ENCODE measurements around the gene TAS2R38.

Gene TAS2R38

DNA sequence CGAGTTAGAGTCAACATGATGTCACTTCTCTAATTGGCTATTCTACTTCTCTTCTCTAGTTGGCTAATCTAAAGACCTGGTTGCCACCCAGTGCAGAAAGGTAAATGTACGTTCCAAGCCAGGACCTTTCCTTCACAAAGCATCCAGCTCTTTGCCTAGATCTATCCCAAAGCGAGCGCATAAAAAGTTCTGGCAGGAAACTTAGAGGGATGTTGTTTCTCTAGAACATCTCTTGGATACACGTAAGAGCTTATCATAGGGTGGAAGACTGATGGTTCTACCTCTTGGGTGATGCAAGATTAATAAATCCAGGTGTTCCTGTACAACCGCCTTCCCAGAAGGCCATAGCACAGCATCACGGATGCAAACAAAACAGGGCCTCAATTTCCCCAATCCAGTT lies at the start of gene TAS2R38:
TAS2R38 (minus strand) TSS at position 101 of the 400 bp plus-strand sequence; CDS start at position 17, 84 bp downstream.
- no peak for ATAC-seq

DNA sequence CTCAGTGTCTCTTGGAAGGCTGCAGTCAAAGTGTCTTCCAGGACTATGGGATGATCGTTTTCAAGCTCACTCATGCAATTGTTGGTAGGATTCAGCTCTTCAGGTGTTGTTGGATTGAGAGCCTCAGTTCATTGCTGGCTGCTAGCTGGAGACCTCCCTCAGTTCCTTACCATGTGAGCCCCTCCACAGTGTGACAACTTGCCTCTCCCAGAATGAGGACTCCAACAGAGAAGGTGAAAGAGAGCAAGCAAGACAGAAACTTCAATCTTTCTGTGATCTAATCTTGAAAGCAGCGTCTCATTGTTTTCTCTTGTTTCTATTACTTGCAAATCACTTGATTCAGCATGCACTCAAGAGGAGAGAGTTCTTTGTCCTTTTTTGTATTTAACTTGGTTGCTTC lies 44.6 kb upstream of the TAS2R38 start:
- no peak for ATAC-seq
- TF ChIP-seq OSR1 (CRISPR knock-in tag; IDR thresholded peaks at IDR 0.05) (no peak), ZNF565 (CRISPR knock-in tag; conservative IDR thresholded peaks at IDR 0.05; ENCODE audit: low read depth) (no peak), POU6F1 (CRISPR knock-in tag; IDR thresholded peaks at IDR 0.05; ENCODE audit: borderline replicate concordance, low read depth) (no peak), SNAI2 (CRISPR knock-in tag; IDR thresholded peaks at IDR 0.05) (no peak), ESRRG (CRISPR knock-in tag; IDR thresholded peaks at IDR 0.05) (no peak), ZFP30 (CRISPR knock-in tag; IDR thresholded peaks at IDR 0.05) (no peak), TCF4 (CRISPR knock-in tag; IDR thresholded peaks at IDR 0.05; ENCODE audit: borderline replicate concordance) (no peak), ZNF8 (CRISPR knock-in tag; IDR thresholded peaks at IDR 0.05) (no peak), RARB (CRISPR knock-in tag; IDR thresholded peaks at IDR 0.05) (no peak), TSHZ2 (CRISPR knock-in tag; IDR thresholded peaks at IDR 0.05) (no peak), ARNTL (CRISPR knock-in tag; IDR thresholded peaks at IDR 0.05; ENCODE audit: borderline replicate concordance, low read depth) (no peak), ZFP3 (CRISPR knock-in tag; IDR thresholded peaks at IDR 0.05) (no peak), ISL1 (CRISPR knock-in tag; IDR thresholded peaks at IDR 0.05) (no peak), ZC3H10 (CRISPR knock-in tag; IDR thresholded peaks at IDR 0.05) (no peak), GLIS3 (CRISPR knock-in tag; IDR thresholded peaks at IDR 0.05) (no peak), BACH2 (CRISPR knock-in tag; IDR thresholded peaks at IDR 0.05; ENCODE audit: borderline replicate concordance) (no peak), ZNF70 (CRISPR knock-in tag; IDR thresholded peaks at IDR 0.05) (no peak)
- TF ChIP-seq, protein P1, sequence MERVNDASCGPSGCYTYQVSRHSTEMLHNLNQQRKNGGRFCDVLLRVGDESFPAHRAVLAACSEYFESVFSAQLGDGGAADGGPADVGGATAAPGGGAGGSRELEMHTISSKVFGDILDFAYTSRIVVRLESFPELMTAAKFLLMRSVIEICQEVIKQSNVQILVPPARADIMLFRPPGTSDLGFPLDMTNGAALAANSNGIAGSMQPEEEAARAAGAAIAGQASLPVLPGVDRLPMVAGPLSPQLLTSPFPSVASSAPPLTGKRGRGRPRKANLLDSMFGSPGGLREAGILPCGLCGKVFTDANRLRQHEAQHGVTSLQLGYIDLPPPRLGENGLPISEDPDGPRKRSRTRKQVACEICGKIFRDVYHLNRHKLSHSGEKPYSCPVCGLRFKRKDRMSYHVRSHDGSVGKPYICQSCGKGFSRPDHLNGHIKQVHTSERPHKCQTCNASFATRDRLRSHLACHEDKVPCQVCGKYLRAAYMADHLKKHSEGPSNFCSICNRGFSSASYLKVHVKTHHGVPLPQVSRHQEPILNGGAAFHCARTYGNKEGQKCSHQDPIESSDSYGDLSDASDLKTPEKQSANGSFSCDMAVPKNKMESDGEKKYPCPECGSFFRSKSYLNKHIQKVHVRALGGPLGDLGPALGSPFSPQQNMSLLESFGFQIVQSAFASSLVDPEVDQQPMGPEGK (CRISPR knock-in tag; IDR thresholded peaks at IDR 0.05; ENCODE audit: borderline replicate concordance) = no peak
- TF ChIP-seq, protein P2, sequence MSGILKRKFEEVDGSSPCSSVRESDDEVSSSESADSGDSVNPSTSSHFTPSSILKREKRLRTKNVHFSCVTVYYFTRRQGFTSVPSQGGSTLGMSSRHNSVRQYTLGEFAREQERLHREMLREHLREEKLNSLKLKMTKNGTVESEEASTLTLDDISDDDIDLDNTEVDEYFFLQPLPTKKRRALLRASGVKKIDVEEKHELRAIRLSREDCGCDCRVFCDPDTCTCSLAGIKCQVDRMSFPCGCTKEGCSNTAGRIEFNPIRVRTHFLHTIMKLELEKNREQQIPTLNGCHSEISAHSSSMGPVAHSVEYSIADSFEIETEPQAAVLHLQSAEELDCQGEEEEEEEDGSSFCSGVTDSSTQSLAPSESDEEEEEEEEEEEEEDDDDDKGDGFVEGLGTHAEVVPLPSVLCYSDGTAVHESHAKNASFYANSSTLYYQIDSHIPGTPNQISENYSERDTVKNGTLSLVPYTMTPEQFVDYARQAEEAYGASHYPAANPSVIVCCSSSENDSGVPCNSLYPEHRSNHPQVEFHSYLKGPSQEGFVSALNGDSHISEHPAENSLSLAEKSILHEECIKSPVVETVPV (CRISPR knock-in tag; IDR thresholded peaks at IDR 0.05) = no peak
- TF ChIP-seq, protein P3, sequence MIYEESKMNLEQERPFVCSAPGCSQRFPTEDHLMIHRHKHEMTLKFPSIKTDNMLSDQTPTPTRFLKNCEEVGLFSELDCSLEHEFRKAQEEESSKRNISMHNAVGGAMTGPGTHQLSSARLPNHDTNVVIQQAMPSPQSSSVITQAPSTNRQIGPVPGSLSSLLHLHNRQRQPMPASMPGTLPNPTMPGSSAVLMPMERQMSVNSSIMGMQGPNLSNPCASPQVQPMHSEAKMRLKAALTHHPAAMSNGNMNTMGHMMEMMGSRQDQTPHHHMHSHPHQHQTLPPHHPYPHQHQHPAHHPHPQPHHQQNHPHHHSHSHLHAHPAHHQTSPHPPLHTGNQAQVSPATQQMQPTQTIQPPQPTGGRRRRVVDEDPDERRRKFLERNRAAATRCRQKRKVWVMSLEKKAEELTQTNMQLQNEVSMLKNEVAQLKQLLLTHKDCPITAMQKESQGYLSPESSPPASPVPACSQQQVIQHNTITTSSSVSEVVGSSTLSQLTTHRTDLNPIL (CRISPR knock-in tag; IDR thresholded peaks at IDR 0.05; ENCODE audit: low read depth) = no peak

More for the DNA sequence above, at the start of gene TAS2R38:
- TF ChIP-seq GLIS3 (CRISPR knock-in tag; IDR thresholded peaks at IDR 0.05) = no peak
- no peak for TF ChIP-seq ISL1 (CRISPR knock-in tag; IDR thresholded peaks at IDR 0.05)
- no peak for TF ChIP-seq TOX (CRISPR knock-in tag; IDR thresholded peaks at IDR 0.05; ENCODE audit: borderline replicate concordance)
- TF ChIP-seq, protein P2 (CRISPR knock-in tag; IDR thresholded peaks at IDR 0.05) = no peak
- no peak for TF ChIP-seq CSDC2 (CRISPR knock-in tag; IDR thresholded peaks at IDR 0.05)
- no peak for TF ChIP-seq ZC3H10 (CRISPR knock-in tag; IDR thresholded peaks at IDR 0.05)
- TF ChIP-seq BACH2 (CRISPR knock-in tag; IDR thresholded peaks at IDR 0.05; ENCODE audit: borderline replicate concordance) = no peak
- TF ChIP-seq ZNF8 (CRISPR knock-in tag; IDR thresholded peaks at IDR 0.05) = no peak
- TF ChIP-seq POU6F1 (CRISPR knock-in tag; IDR thresholded peaks at IDR 0.05; ENCODE audit: borderline replicate concordance, low read depth) = no peak
- no peak for TF ChIP-seq ARNTL (CRISPR knock-in tag; IDR thresholded peaks at IDR 0.05; ENCODE audit: borderline replicate concordance, low read depth)
- TF ChIP-seq TCF4 (CRISPR knock-in tag; IDR thresholded peaks at IDR 0.05; ENCODE audit: borderline replicate concordance) = no peak
- TF ChIP-seq PPARA (CRISPR knock-in tag; IDR thresholded peaks at IDR 0.05; ENCODE audit: borderline replicate concordance) = no peak
